ENCODE measurements around the gene NIBAN1. TPM values are rescaled to one million over a fixed set of nuclear protein-coding genes. Genes with fewer than 3 reads are reported as not detected.

Gene NIBAN1
- total RNA-seq, 1 experiment from 2014 or later = 31.2 TPM

DNA sequence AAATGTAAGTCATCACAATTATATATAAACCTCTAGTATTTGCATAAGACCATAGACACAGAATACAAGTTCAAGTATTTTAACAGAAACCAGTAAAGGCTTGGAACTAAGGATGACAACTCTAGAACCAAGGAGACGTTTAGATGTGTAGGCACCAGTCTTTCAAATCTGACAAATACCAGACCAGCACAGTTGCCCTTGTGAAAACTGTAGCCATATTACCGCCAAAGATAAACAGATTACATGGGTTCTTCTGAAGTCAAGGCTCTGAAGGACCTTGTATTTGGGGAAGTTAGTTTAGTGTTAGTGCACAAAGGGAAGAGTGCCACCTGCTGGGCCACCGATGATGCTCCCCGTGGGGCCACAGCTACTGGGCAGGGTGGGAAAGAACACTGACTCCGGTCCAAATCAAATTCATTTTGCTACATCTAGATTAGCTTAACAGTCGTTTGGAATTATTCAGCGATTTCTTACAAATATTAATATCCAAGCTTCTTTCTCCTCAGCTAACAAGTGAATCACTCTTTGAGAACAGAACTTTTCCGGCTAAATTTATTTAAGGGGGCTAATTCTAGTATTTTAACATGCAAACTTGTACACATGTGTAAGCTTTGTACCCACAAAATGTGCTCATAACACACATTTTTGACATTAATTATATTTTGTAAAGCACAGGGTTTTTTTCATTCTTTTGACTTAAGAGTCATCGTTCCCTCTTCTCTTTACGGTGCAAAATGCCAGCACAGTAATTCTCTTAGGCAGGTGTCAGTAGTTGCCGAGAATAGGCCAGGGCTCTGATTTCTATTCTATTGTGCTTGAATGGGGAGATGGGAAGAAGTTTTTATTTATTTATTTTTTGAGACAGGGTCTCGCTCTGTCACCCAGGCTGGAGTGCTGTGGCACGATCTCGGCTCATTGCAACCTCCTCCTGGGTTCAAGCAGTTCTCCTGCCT, 8.0 kb upstream of the NIBAN1 start:
- DNase-seq = peak; percentile 90
- Histone ChIP-seq H4K20me1 (ENCODE audit: insufficient read depth, low read depth, low read length) (no peaks in the 10 kb centered on the region), H3K4me1 (ENCODE audit: low read length) (peaks cover 6% of the 10 kb centered on the region), H3K9ac (ENCODE audit: low read length) (no peak overlapping the region), H3K36me3 (ENCODE audit: insufficient read depth, low read length) (no peaks in the 10 kb centered on the region), H3K27me3 (ENCODE audit: low read length) (no peaks in the 10 kb centered on the region), H3K9me3 (ENCODE audit: low read length) (no peaks in the 10 kb centered on the region), H2AFZ (ENCODE audit: low read length) (peak overlapping the region; percentile 76), H3K9me2 (replicated peaks; ENCODE audit: insufficient read depth, low read length) (no peaks in the 10 kb centered on the region), H3K79me2 (ENCODE audit: low read length) (no peaks in the 10 kb centered on the region), H3K4me3 (ENCODE audit: low read length) (peak overlapping the region; percentile 18; the same call in 1 of the 2 replicates), H3K4me2 (ENCODE audit: low read depth, low read length, poor library complexity, severe bottlenecking) (peak overlapping the region; percentile 52), H3K27ac (ENCODE audit: low read length) (no peak overlapping the region)

DNA sequence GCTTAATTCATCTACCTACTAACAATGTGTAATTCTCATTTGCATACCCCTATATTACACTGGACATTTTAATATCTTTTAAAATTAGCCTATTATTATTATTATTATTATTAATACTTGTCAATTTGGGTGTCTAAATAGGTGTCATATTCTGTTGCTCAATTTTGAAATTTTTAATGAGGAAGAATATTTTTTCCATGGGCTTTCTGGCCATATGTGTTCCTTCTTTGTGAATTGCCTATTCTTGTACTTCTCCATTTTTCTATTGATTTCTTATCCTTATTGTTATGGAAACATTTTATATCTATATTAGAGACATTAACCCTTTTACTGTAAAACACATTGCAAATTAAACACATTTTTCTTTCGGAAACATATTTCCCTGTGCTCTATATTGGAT, 6.4 kb upstream of the NIBAN1 start:
- Histone ChIP-seq H3K27ac (ENCODE audit: low read length) (no peak overlapping the region), H2AFZ (ENCODE audit: low read length) (no peak overlapping the region), H3K27me3 (ENCODE audit: low read length) (no peaks in the 10 kb centered on the region), H3K79me2 (ENCODE audit: low read length) (no peaks in the 10 kb centered on the region), H3K9me2 (replicated peaks; ENCODE audit: insufficient read depth, low read length) (no peaks in the 10 kb centered on the region), H3K9me3 (ENCODE audit: low read length) (no peaks in the 10 kb centered on the region), H3K4me1 (ENCODE audit: low read length) (peaks cover 6% of the 10 kb centered on the region), H3K9ac (ENCODE audit: low read length) (no peak overlapping the region), H4K20me1 (ENCODE audit: insufficient read depth, low read depth, low read length) (no peaks in the 10 kb centered on the region), H3K4me3 (ENCODE audit: low read length) (no peak overlapping the region), H3K4me2 (ENCODE audit: low read depth, low read length, poor library complexity, severe bottlenecking) (no peak overlapping the region), H3K36me3 (ENCODE audit: insufficient read depth, low read length) (no peaks in the 10 kb centered on the region)
- no peak for DNase-seq

DNA sequence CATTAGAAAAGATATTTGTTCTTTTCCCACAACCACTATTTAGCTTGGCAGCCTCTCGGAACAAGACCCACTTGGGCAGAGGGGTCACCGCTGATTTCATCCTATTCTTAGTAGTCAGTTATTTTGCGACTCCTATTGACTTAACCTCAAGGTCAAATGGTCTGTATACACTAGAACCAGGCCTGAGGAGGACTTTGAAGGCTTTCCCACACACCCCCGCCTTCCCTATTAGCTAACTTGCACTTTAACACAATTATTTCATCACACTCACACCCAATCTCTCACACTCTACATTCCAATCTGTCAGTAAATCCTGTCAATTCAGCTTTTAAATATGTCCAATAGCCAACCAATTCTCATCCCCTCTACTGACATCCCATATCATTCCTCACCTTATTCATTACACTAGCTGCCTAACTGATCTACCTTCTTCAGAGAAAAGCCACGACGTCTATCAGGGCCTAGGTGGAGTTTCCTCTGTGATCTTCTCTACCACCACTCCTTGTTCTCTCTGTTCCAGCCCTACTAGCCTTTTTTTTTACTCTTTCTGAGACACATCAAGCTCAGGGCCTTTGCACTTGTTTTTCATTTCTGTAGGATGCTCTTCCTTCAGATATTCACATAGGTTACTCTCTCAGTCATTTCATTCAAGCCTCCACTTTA, 1.0 kb upstream of the NIBAN1 start:
- Histone ChIP-seq H3K27ac (ENCODE audit: low read length) (no peak overlapping the region), H3K4me3 (ENCODE audit: low read length) (no peak overlapping the region), H3K4me2 (ENCODE audit: low read depth, low read length, poor library complexity, severe bottlenecking) (no peak overlapping the region), H3K4me1 (ENCODE audit: low read length) (peaks cover 38% of the 10 kb centered on the region), H4K20me1 (ENCODE audit: insufficient read depth, low read depth, low read length) (no peaks in the 10 kb centered on the region), H3K9me2 (replicated peaks; ENCODE audit: insufficient read depth, low read length) (no peaks in the 10 kb centered on the region), H2AFZ (ENCODE audit: low read length) (no peak overlapping the region), H3K27me3 (ENCODE audit: low read length) (no peaks in the 10 kb centered on the region), H3K79me2 (ENCODE audit: low read length) (peaks cover 29% of the 10 kb centered on the region), H3K36me3 (ENCODE audit: insufficient read depth, low read length) (no peaks in the 10 kb centered on the region), H3K9ac (ENCODE audit: low read length) (no peak overlapping the region), H3K9me3 (ENCODE audit: low read length) (no peaks in the 10 kb centered on the region)
- DNase-seq = no peak

DNA sequence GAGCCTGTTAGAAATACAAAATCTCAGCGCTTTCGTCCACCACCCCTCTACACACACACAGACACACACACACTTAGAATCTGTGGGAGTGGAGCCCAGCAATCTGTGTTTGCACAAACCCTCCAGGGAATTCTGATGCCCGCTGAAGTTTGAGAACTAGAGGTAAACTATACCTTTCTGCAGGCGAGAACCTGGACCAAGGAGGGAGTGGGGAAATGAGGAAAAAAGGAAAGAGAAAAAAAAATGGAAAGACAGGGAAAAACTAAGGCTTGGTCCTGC, 468 bp upstream of the NIBAN1 start:
- Histone ChIP-seq H3K27me3 (ENCODE audit: low read length) (no peaks in the 10 kb centered on the region), H2AFZ (ENCODE audit: low read length) (peak overlapping the region; percentile 84; the same call in 1 of the 2 replicates), H3K9me2 (replicated peaks; ENCODE audit: insufficient read depth, low read length) (no peaks in the 10 kb centered on the region), H3K4me2 (ENCODE audit: low read depth, low read length, poor library complexity, severe bottlenecking) (peak overlapping the region; percentile 68), H3K27ac (ENCODE audit: low read length) (no peak overlapping the region), H3K36me3 (ENCODE audit: insufficient read depth, low read length) (no peaks in the 10 kb centered on the region), H3K79me2 (ENCODE audit: low read length) (peaks cover 35% of the 10 kb centered on the region), H3K9ac (ENCODE audit: low read length) (peak overlapping the region; percentile 70), H3K9me3 (ENCODE audit: low read length) (no peaks in the 10 kb centered on the region), H3K4me1 (ENCODE audit: low read length) (peaks cover 43% of the 10 kb centered on the region), H3K4me3 (ENCODE audit: low read length) (peak overlapping the region; percentile 71), H4K20me1 (ENCODE audit: insufficient read depth, low read depth, low read length) (no peaks in the 10 kb centered on the region)
- DNase-seq = no peak

DNA sequence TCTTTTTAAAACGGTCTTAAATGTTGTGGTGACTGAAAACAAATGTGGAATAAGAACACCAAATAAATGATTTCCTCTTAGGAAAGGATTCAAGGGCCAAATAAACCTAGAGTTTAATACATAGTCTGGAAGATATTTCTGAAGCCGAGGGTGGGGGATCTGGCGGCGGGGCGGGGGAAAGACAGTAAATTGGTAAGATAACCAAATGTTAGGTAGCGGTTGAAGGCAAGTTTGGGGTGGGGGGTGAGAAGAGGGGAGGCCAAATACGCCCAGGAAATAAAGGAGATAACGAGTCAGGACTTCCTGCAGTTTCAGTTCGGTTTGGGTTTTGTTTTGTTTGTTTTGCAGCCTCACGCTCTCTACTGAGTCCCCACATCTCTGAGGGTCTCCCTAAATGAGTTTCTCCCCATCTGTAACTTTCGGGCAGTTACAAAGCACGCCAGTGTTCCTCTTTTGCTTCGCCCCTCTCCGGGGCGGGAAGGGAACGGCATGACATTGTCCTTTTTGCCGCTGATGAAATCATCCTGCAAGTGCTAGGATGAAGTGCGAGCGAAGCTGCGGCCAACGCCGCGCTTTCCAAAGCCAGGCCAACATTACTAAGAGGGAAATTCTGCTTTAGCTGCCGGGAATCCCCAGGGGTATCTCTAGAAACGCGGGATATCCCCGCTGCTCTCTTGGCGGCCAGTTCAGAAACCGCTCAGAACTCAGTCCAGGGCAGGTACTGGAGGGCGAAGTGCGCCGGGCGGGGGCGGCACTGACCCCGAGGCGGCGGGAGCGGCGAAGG, 844 bp downstream of the NIBAN1 start:
- H3K27me3 ChIP-seq (ENCODE audit: low read length) = no peaks in the 10 kb centered on the region
- peak overlapping the region; percentile 68 for H3K4me2 ChIP-seq (ENCODE audit: low read depth, low read length, poor library complexity, severe bottlenecking)
- peaks cover 54% of the 10 kb centered on the region for H3K4me1 ChIP-seq (ENCODE audit: low read length)
- DNase-seq = peak; percentile 75
- peak overlapping the region; percentile 46 for H3K27ac ChIP-seq (ENCODE audit: low read length)
- H3K79me2 ChIP-seq (ENCODE audit: low read length) = peaks cover 48% of the 10 kb centered on the region
- H3K36me3 ChIP-seq (ENCODE audit: insufficient read depth, low read length) = no peaks in the 10 kb centered on the region
- H4K20me1 ChIP-seq (ENCODE audit: insufficient read depth, low read depth, low read length) = no peaks in the 10 kb centered on the region
- no peaks in the 10 kb centered on the region for H3K9me2 ChIP-seq (replicated peaks; ENCODE audit: insufficient read depth, low read length)
- H2AFZ ChIP-seq (ENCODE audit: low read length) = peak overlapping the region; percentile 65; the same call in 1 of the 2 replicates
- H3K9ac ChIP-seq (ENCODE audit: low read length) = peak overlapping the region; percentile 70
- no peaks in the 10 kb centered on the region for H3K9me3 ChIP-seq (ENCODE audit: low read length)
- H3K4me3 ChIP-seq (ENCODE audit: low read length) = peak overlapping the region; percentile 71

DNA sequence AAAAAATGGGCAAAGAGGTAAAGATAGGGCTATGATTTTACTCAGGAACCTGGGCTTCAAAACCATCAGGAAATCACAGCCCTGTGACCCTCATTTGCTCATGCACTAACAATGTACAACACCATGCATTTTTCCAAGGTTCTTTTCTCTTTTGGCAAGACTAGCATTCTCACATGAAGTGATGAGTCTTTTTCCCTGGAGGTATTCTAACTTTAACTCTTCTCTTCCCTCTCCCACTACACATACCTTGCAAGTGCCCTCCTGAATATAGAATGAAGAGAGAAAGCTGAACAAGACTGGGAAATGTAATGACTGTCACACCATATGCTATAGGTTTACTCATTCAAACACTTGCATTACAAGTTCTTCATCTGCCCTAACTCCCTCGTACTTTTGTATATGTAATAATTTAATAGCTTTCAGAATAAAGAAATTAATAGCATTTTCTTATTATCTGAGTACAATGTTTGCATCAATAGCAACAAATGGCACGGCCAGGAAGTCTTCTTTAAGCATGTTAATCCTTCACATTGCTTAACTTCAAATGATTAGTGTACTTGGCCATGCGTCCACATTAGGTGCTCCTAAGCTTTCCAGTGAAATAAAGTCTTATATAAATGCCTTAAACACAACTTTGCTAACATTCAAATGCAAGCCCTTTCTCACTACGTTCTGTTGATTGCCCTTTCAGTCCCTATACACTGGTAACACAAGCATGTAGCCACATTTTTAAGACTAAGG, 1.8 kb downstream of the NIBAN1 start:
- Histone ChIP-seq H3K27me3 (ENCODE audit: low read length) (no peaks in the 10 kb centered on the region), H3K4me1 (ENCODE audit: low read length) (peaks cover 58% of the 10 kb centered on the region), H3K79me2 (ENCODE audit: low read length) (peaks cover 55% of the 10 kb centered on the region), H3K27ac (ENCODE audit: low read length) (peak overlapping the region; percentile 46), H2AFZ (ENCODE audit: low read length) (no peak overlapping the region), H3K4me3 (ENCODE audit: low read length) (peak overlapping the region; percentile 71), H3K36me3 (ENCODE audit: insufficient read depth, low read length) (no peaks in the 10 kb centered on the region), H4K20me1 (ENCODE audit: insufficient read depth, low read depth, low read length) (no peaks in the 10 kb centered on the region), H3K4me2 (ENCODE audit: low read depth, low read length, poor library complexity, severe bottlenecking) (peak overlapping the region; percentile 68), H3K9me3 (ENCODE audit: low read length) (no peaks in the 10 kb centered on the region), H3K9me2 (replicated peaks; ENCODE audit: insufficient read depth, low read length) (no peaks in the 10 kb centered on the region), H3K9ac (ENCODE audit: low read length) (peak overlapping the region; percentile 70)
- DNase-seq = peak; percentile 54

DNA sequence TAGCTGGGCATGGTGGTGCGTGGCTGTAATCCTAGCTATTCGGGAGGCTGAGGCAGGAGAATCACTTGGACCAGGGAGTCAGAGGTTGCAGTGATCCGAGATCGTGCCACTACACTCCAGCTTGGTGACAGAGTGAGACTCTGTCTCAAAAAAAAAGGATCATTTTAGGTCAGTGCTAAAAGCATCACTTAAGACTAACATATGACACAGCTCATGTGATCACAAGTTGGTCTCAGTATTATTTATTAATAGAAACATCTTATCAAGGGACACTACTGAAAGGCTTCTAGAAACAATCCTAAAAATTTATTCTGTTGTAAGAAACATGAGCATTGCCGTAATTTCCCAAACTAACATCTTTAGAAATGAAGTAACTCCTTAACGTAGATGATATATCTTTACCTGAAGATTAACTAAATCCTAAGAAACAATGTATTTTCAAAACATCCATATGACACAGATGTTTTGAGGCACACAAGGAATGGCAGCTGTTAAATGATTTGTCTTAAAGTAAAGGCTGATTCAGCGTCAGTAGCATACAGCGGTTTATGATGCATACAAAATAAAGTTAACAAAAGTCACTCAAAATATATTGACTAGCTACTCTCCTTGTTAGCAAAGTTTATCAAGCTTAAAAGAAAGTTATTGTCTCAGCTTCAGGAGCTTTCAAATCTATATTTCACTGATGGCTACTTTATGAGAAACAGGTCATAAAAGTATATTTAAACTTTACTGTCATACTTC, 2.6 kb downstream of the NIBAN1 start:
- Histone ChIP-seq H3K27ac (ENCODE audit: low read length) (peak overlapping the region; percentile 46; the same call in 1 of the 2 replicates), H3K27me3 (ENCODE audit: low read length) (no peaks in the 10 kb centered on the region), H3K9me2 (replicated peaks; ENCODE audit: insufficient read depth, low read length) (no peaks in the 10 kb centered on the region), H3K4me1 (ENCODE audit: low read length) (peaks cover 58% of the 10 kb centered on the region), H2AFZ (ENCODE audit: low read length) (no peak overlapping the region), H3K9me3 (ENCODE audit: low read length) (no peaks in the 10 kb centered on the region), H3K4me3 (ENCODE audit: low read length) (peak overlapping the region; percentile 71), H4K20me1 (ENCODE audit: insufficient read depth, low read depth, low read length) (no peaks in the 10 kb centered on the region), H3K9ac (ENCODE audit: low read length) (peak overlapping the region; percentile 70), H3K36me3 (ENCODE audit: insufficient read depth, low read length) (no peaks in the 10 kb centered on the region), H3K79me2 (ENCODE audit: low read length) (peaks cover 62% of the 10 kb centered on the region), H3K4me2 (ENCODE audit: low read depth, low read length, poor library complexity, severe bottlenecking) (peak overlapping the region; percentile 68)
- DNase-seq = no peak
